Esophagus muscularis mucosa (tissue), 4 donors: ENCODE results near the gene OTOP1. TPM values are rescaled to one million over a fixed set of nuclear protein-coding genes. Genes with fewer than 3 reads are reported as not detected.

ENCODE experiments used
- DNase-seq: peaks from one replicate; pipeline ENCODE4 v3.0.0-alpha.2; 2017; ENCODE audit errors: extremely low spot score
- H3K27ac ChIP-seq, 4 donors: fragments of 200-600 bp; sonication (generic); replicated peaks in 1 of 4; 1 replicate in 3 of 4; 2 replicates in 1 of 4; pipeline ENCODE4 v1.5.1; 2016 to 2019; ENCODE audit warnings: mild to moderate bottlenecking in 1 of 4
- H3K27me3 ChIP-seq, 4 donors: fragments of 200-600 bp; sonication (generic); one replicate each; pipeline versions ENCODE4 v1.5.1 to v1.6.0; 2016 to 2019
- H3K36me3 ChIP-seq, 4 donors: fragments of 200-600 bp; sonication (generic); one replicate each; pipeline ENCODE4 v1.5.1; 2016 to 2019
- H3K4me1 ChIP-seq, 4 donors: fragments of 200-600 bp; sonication (generic); one replicate each; pipeline ENCODE4 v1.5.1; 2016 to 2019
- H3K4me3 ChIP-seq, 4 donors: fragments of 200-600 bp; sonication (generic); 1 replicate in 2 of 4; 2 replicates in 2 of 4; pipeline ENCODE4 v1.5.1; 2016 to 2019; ENCODE audit warnings: mild to moderate bottlenecking in 4 of 4, moderate library complexity in 1 of 4
- H3K9me3 ChIP-seq, 4 donors: fragments of 200-600 bp; sonication (generic); 1 replicate in 3 of 4; 2 replicates in 1 of 4; pipeline ENCODE4 v1.5.1; 2016 to 2019
- CTCF ChIP-seq, 3 experiments: fragments of 200-600 bp in 2 of 3; fragments of 450-650 bp in 1 of 3; sonication (generic) in 2 of 3; IDR thresholded peaks; one replicate each; pipeline ENCODE4 v1.5.1; 2017 to 2019; ENCODE audit warnings: antibody characterized with exemption in 3 of 3, mild to moderate bottlenecking in 2 of 3, moderate library complexity in 1 of 3
- EP300 ChIP-seq: sonication (generic); formaldehyde crosslinking; IDR thresholded peaks from one replicate; pipeline ENCODE4 v1.6.1; 2017; ENCODE audit warnings: antibody characterized with exemption
- POLR2A ChIP-seq: fragments of 450-650 bp; IDR thresholded peaks from one replicate; pipeline ENCODE4 v1.6.1; 2017; ENCODE audit warnings: antibody characterized with exemption, moderate library complexity, mild to moderate bottlenecking, low read depth
- POLR2AphosphoS5 ChIP-seq, 2 donors: sonication (generic); formaldehyde crosslinking; IDR thresholded peaks; one replicate each; pipeline ENCODE4 v1.6.1; 2017; ENCODE audit warnings: antibody characterized with exemption in 2 of 2
- WGBS: methylation state at CpG from one replicate; pipeline ENCODE4 v1.1.5; 2018; 5-methylcytosine and 5-hydroxymethylcytosine counted together
- intact Hi-C: fragments of 100-400 bp; cut with DNase I; formaldehyde crosslinking; loops from one replicate; pipeline ENCODE4 v1.15.1; 2023
- total RNA-seq, 4 donors: library from RNA; depleted of rRNA; stranded (reverse); fragments of >200 nt; gene quantifications; one replicate each; pipeline versions ENCODE4 v1.1.0 to v1.2.1, GENCODE V29; 2016

The OTOP1 gene
- total RNA-seq, 4 donors from 2014 or later: not detected

GRCh38 chr4:4269331-4269731, 42.6 kb upstream of the OTOP1 start:
- Histone ChIP-seq H3K27me3 (no peaks in the 10 kb centered on the region), H3K27ac (no peak overlapping the region), H3K9me3 (no peaks in the 10 kb centered on the region), H3K4me3 (no peak overlapping the region), H3K4me1 (no peaks in the 10 kb centered on the region), H3K36me3 (peaks cover 41 to 74% (median 50%) of the 10 kb centered on the region in 4 donors)
- intact Hi-C loops: no loop called here
- WGBS: 91% methylated on average over 11 of the region's 11 CpGs
- DNase-seq: no peak
- TF ChIP-seq CTCF (IDR thresholded peaks at IDR 0.05): no peak
- TF ChIP-seq POLR2A: no peak
- TF ChIP-seq EP300: no peak
- no peak for TF ChIP-seq POLR2AphosphoS5 (IDR thresholded peaks at IDR 0.05)

GRCh38 chr4:4268776-4269175, 42.0 kb upstream of the OTOP1 start:
- 86% methylated on average over 1 of the region's 1 CpG for WGBS
- no peak for DNase-seq
- H3K27me3 ChIP-seq: no peaks in the 10 kb centered on the region
- TF ChIP-seq CTCF (IDR thresholded peaks at IDR 0.05) (no peak), EP300 (no peak), POLR2AphosphoS5 (IDR thresholded peaks at IDR 0.05) (no peak), POLR2A (no peak)
- intact Hi-C loops: no loop called here
- no peaks in the 10 kb centered on the region for H3K9me3 ChIP-seq
- H3K36me3 ChIP-seq: peaks cover 36 to 68% (median 45%) of the 10 kb centered on the region in 4 donors
- H3K4me3 ChIP-seq: no peak overlapping the region
- H3K27ac ChIP-seq: no peak overlapping the region
- H3K4me1 ChIP-seq: no peaks in the 10 kb centered on the region

- Histone ChIP-seq H3K9me3 (no peaks in the 10 kb centered on the region), H3K36me3 (peaks cover 28 to 60% (median 37%) of the 10 kb centered on the region in 4 donors), H3K27me3 (no peaks in the 10 kb centered on the region), H3K4me1 (no peaks in the 10 kb centered on the region), H3K4me3 (no peak overlapping the region), H3K27ac (no peak overlapping the region)
- TF ChIP-seq POLR2AphosphoS5 (IDR thresholded peaks at IDR 0.05): no peak
- no peak for TF ChIP-seq EP300
- TF ChIP-seq CTCF (IDR thresholded peaks at IDR 0.05): no peak
- no peak for TF ChIP-seq POLR2A
- no peak for DNase-seq
- 88% methylated on average over 5 of the region's 5 CpGs for WGBS
- intact Hi-C loops: no loop called here
Measured at GRCh38 chr4:4267981-4268380, 41.3 kb upstream of the OTOP1 start.

- Histone ChIP-seq H3K27ac (no peak overlapping the region), H3K9me3 (no peaks in the 10 kb centered on the region), H3K4me3 (no peak overlapping the region), H3K36me3 (no peaks in the 10 kb centered on the region), H3K27me3 (peaks cover 0 to under 1% (median 0%) of the 10 kb centered on the region in 4 donors), H3K4me1 (no peaks in the 10 kb centered on the region)
- DNase-seq: no peak
- WGBS: 82% methylated on average over 6 of the region's 6 CpGs
- intact Hi-C loops: loop anchor here (5.0 kb wide), 1 partner anchor 602 kb away; no protein-coding TSS in a partner anchor
- TF ChIP-seq POLR2AphosphoS5 (IDR thresholded peaks at IDR 0.05): no peak
- peak in 1 of 3 experiments; percentile 9 for TF ChIP-seq CTCF (IDR thresholded peaks at IDR 0.05)
Measured at GRCh38 chr4:4260185-4260751, 33.5 kb upstream of the OTOP1 start.
